Measurements from ENCODE around the gene ZAR1L. TPM values are rescaled to one million over a fixed set of nuclear protein-coding genes. Genes with fewer than 3 reads are reported as not detected.

ZAR1L gene
- total RNA-seq, 1 experiment from 2014 or later, result not detected

- no peak for DNase-seq
- Histone ChIP-seq H3K27me3 (ENCODE audit: control insufficient read depth, insufficient read depth, low read length) (no peaks in the 10 kb centered on the region), H3K36me3 (replicated peaks; ENCODE audit: control insufficient read depth, insufficient read depth, low read length) (no peaks in the 10 kb centered on the region), H3K4me3 (ENCODE audit: insufficient read depth, low read depth, low read length) (no peak overlapping the region)
Observed at GRCh38 chr13:32282096-32282711, 33.0 kb downstream of the ZAR1L start.

- H3K36me3 ChIP-seq (replicated peaks; ENCODE audit: control insufficient read depth, insufficient read depth, low read length), result no peaks in the 10 kb centered on the region
Observed at GRCh38 chr13:32281096-32281495, 34.1 kb downstream of the ZAR1L start.

GRCh38 chr13:32278426-32278825 is 36.7 kb downstream of the ZAR1L start:
- Histone ChIP-seq H3K36me3 (replicated peaks; ENCODE audit: control insufficient read depth, insufficient read depth, low read length) (no peaks in the 10 kb centered on the region), H3K27me3 (ENCODE audit: control insufficient read depth, insufficient read depth, low read length) (no peaks in the 10 kb centered on the region), H3K4me3 (ENCODE audit: insufficient read depth, low read depth, low read length) (no peak overlapping the region)
- DNase-seq, result no peak

More at GRCh38 chr13:32281096-32281495, 34.1 kb downstream of the ZAR1L start:
- H3K27me3 ChIP-seq (ENCODE audit: control insufficient read depth, insufficient read depth, low read length), result no peaks in the 10 kb centered on the region
- no peak for DNase-seq
- H3K4me3 ChIP-seq (ENCODE audit: insufficient read depth, low read depth, low read length), result no peak overlapping the region

- no peak overlapping the region for H3K4me3 ChIP-seq (ENCODE audit: insufficient read depth, low read depth, low read length)
- no peak for DNase-seq
- H3K36me3 ChIP-seq (replicated peaks; ENCODE audit: control insufficient read depth, insufficient read depth, low read length), result no peaks in the 10 kb centered on the region
- no peaks in the 10 kb centered on the region for H3K27me3 ChIP-seq (ENCODE audit: control insufficient read depth, insufficient read depth, low read length)
Observed at GRCh38 chr13:32277839-32278238, 37.3 kb downstream of the ZAR1L start.

- no peak for DNase-seq
- H3K36me3 ChIP-seq (replicated peaks; ENCODE audit: control insufficient read depth, insufficient read depth, low read length), result no peaks in the 10 kb centered on the region
- H3K27me3 ChIP-seq (ENCODE audit: control insufficient read depth, insufficient read depth, low read length), result no peaks in the 10 kb centered on the region
- H3K4me3 ChIP-seq (ENCODE audit: insufficient read depth, low read depth, low read length), result no peak overlapping the region
Observed at GRCh38 chr13:32272021-32272683, 43.0 kb downstream of the ZAR1L start.

- peak; percentile 81 for DNase-seq
- Histone ChIP-seq H3K27me3 (ENCODE audit: control insufficient read depth, insufficient read depth, low read length) (no peaks in the 10 kb centered on the region), H3K4me3 (ENCODE audit: insufficient read depth, low read depth, low read length) (no peak overlapping the region), H3K36me3 (replicated peaks; ENCODE audit: control insufficient read depth, insufficient read depth, low read length) (no peaks in the 10 kb centered on the region)
Observed at GRCh38 chr13:32267836-32268439, 47.2 kb downstream of the ZAR1L start.

GRCh38 chr13:32266130-32266529 is 49.0 kb downstream of the ZAR1L start:
- no peak overlapping the region for H3K4me3 ChIP-seq (ENCODE audit: insufficient read depth, low read depth, low read length)
- no peaks in the 10 kb centered on the region for H3K36me3 ChIP-seq (replicated peaks; ENCODE audit: control insufficient read depth, insufficient read depth, low read length)
- no peaks in the 10 kb centered on the region for H3K27me3 ChIP-seq (ENCODE audit: control insufficient read depth, insufficient read depth, low read length)
- no peak for DNase-seq

- H3K4me3 ChIP-seq (ENCODE audit: insufficient read depth, low read depth, low read length), result no peak overlapping the region
- no peaks in the 10 kb centered on the region for H3K27me3 ChIP-seq (ENCODE audit: control insufficient read depth, insufficient read depth, low read length)
- no peaks in the 10 kb centered on the region for H3K36me3 ChIP-seq (replicated peaks; ENCODE audit: control insufficient read depth, insufficient read depth, low read length)
- no peak for DNase-seq
Observed at GRCh38 chr13:32265726-32266125, 49.4 kb downstream of the ZAR1L start.

- no peak for DNase-seq
- Histone ChIP-seq H3K27me3 (ENCODE audit: control insufficient read depth, insufficient read depth, low read length) (no peaks in the 10 kb centered on the region), H3K4me3 (ENCODE audit: insufficient read depth, low read depth, low read length) (no peak overlapping the region), H3K36me3 (replicated peaks; ENCODE audit: control insufficient read depth, insufficient read depth, low read length) (no peaks in the 10 kb centered on the region)
Observed at GRCh38 chr13:32264407-32264806, 50.8 kb downstream of the ZAR1L start.

GRCh38 chr13:32262619-32263018 is 52.5 kb downstream of the ZAR1L start:
- DNase-seq, result no peak
- H3K4me3 ChIP-seq (ENCODE audit: insufficient read depth, low read depth, low read length), result no peak overlapping the region
- H3K36me3 ChIP-seq (replicated peaks; ENCODE audit: control insufficient read depth, insufficient read depth, low read length), result no peaks in the 10 kb centered on the region
- H3K27me3 ChIP-seq (ENCODE audit: control insufficient read depth, insufficient read depth, low read length), result no peaks in the 10 kb centered on the region

- H3K27me3 ChIP-seq (ENCODE audit: control insufficient read depth, insufficient read depth, low read length), result no peaks in the 10 kb centered on the region
Observed at GRCh38 chr13:32262165-32262564, 53.0 kb downstream of the ZAR1L start.

GRCh38 chr13:32261567-32261966 is 53.6 kb downstream of the ZAR1L start:
- H3K36me3 ChIP-seq (replicated peaks; ENCODE audit: control insufficient read depth, insufficient read depth, low read length), result no peaks in the 10 kb centered on the region
- H3K27me3 ChIP-seq (ENCODE audit: control insufficient read depth, insufficient read depth, low read length), result no peaks in the 10 kb centered on the region
- DNase-seq, result no peak
- no peak overlapping the region for H3K4me3 ChIP-seq (ENCODE audit: insufficient read depth, low read depth, low read length)

More at GRCh38 chr13:32262165-32262564, 53.0 kb downstream of the ZAR1L start:
- Histone ChIP-seq H3K4me3 (ENCODE audit: insufficient read depth, low read depth, low read length) (no peak overlapping the region), H3K36me3 (replicated peaks; ENCODE audit: control insufficient read depth, insufficient read depth, low read length) (no peaks in the 10 kb centered on the region)
- no peak for DNase-seq

GRCh38 chr13:32259116-32259515 is 56.0 kb downstream of the ZAR1L start:
- H3K36me3 ChIP-seq (replicated peaks; ENCODE audit: control insufficient read depth, insufficient read depth, low read length), result no peaks in the 10 kb centered on the region
- DNase-seq, result peak; percentile 20
- no peak overlapping the region for H3K4me3 ChIP-seq (ENCODE audit: insufficient read depth, low read depth, low read length)
- no peaks in the 10 kb centered on the region for H3K27me3 ChIP-seq (ENCODE audit: control insufficient read depth, insufficient read depth, low read length)

GRCh38 chr13:32257649-32258048 is 57.5 kb downstream of the ZAR1L start:
- Histone ChIP-seq H3K4me3 (ENCODE audit: insufficient read depth, low read depth, low read length) (no peak overlapping the region), H3K27me3 (ENCODE audit: control insufficient read depth, insufficient read depth, low read length) (no peaks in the 10 kb centered on the region), H3K36me3 (replicated peaks; ENCODE audit: control insufficient read depth, insufficient read depth, low read length) (no peaks in the 10 kb centered on the region)
- DNase-seq, result no peak

- no peaks in the 10 kb centered on the region for H3K36me3 ChIP-seq (replicated peaks; ENCODE audit: control insufficient read depth, insufficient read depth, low read length)
- no peak for DNase-seq
- no peaks in the 10 kb centered on the region for H3K27me3 ChIP-seq (ENCODE audit: control insufficient read depth, insufficient read depth, low read length)
- no peak overlapping the region for H3K4me3 ChIP-seq (ENCODE audit: insufficient read depth, low read depth, low read length)
Observed at GRCh38 chr13:32256243-32256642, 58.9 kb downstream of the ZAR1L start.

All from H7 (cell line).